Hematopoietic multipotent progenitor cell treated with erythropoietin and hydrocortisone succinate and interleukin-3 and kit ligand, for 8 days (in vitro differentiated cells): Measurements from ENCODE around the gene LPCAT1.
A peak's percentile ranks its signal among the peaks of the same experiment; 100 is the strongest.
"Not testable (repeated sequence)": the region's sequence is repeated elsewhere in the genome, so short reads cannot be mapped to it uniquely, and the experiment has no call there.

Experiments
- DNase-seq: peaks from one replicate; pipeline ENCODE4 v3.0.0-alpha.2; 2015

LPCAT1 gene

GRCh38 chr5:1462358-1462757 is 61.4 kb downstream of the LPCAT1 start:
- DNase-seq, result no peak

GRCh38 chr5:1461396-1461795 is 62.4 kb downstream of the LPCAT1 start:
- DNase-seq, result no peak

GRCh38 chr5:1460054-1460682 is 63.6 kb downstream of the LPCAT1 start:
- DNase-seq, result no peak

- DNase-seq, result not testable (repeated sequence)
These were observed 64.3 kb downstream of the LPCAT1 start for GRCh38 chr5:1459435-1459834.

GRCh38 chr5:1456110-1456881 is 67.5 kb downstream of the LPCAT1 start:
- DNase-seq, result not testable (repeated sequence)

- no peak for DNase-seq
These were observed 70.1 kb downstream of the LPCAT1 start for GRCh38 chr5:1453613-1454012.

GRCh38 chr5:1449081-1449630 is 74.6 kb downstream of the LPCAT1 start:
- no peak for DNase-seq

GRCh38 chr5:1448511-1449011 is 75.2 kb downstream of the LPCAT1 start:
- DNase-seq, result no peak

- DNase-seq, result no peak
These were observed 75.9 kb downstream of the LPCAT1 start for GRCh38 chr5:1447671-1448361.

- no peak for DNase-seq
These were observed 77.0 kb downstream of the LPCAT1 start for GRCh38 chr5:1446602-1447343.

- no peak for DNase-seq
These were observed 77.8 kb downstream of the LPCAT1 start for GRCh38 chr5:1445689-1446601.

- DNase-seq, result peak; percentile 35
These were observed 78.5 kb downstream of the LPCAT1 start, which contains the start of gene SLC6A3 for GRCh38 chr5:1445313-1445688. Gene SLC6A3 (minus strand): TSS chr5:1445440. CDS start chr5:1443197, 2,243 bp downstream.

- no peak for DNase-seq
These were observed 79.2 kb downstream of the LPCAT1 start for GRCh38 chr5:1444361-1445189.

- DNase-seq, result no peak
These were observed 79.8 kb downstream of the LPCAT1 start for GRCh38 chr5:1443991-1444360.

- no peak for DNase-seq
These were observed 80.6 kb downstream of the LPCAT1 start for GRCh38 chr5:1443171-1443570.

- DNase-seq, result no peak
These were observed 81.3 kb downstream of the LPCAT1 start for GRCh38 chr5:1442222-1443145.

GRCh38 chr5:1441166-1441865 is 82.4 kb downstream of the LPCAT1 start:
- no peak for DNase-seq

- DNase-seq, result no peak
These were observed 83.7 kb downstream of the LPCAT1 start for GRCh38 chr5:1440098-1440493.
